B cell (primary cell): ENCODE measurements around the gene SPATA12.

ENCODE experiments used
- EZH2 ChIP-seq: IDR thresholded peaks from 2 replicates; pipeline ENCODE4 v1.6.1; 2012; ENCODE audit warnings: borderline replicate concordance, low read depth, mild to moderate bottlenecking, moderate library complexity, low read length; ENCODE audit not compliant: insufficient read depth, poor library complexity, severe bottlenecking
- TF ChIP-seq, protein P1 (sequence below): fragments of 200-600 bp; IDR thresholded peaks from one replicate; pipeline ENCODE4 v1.8.0; 2022; ENCODE audit warnings: antibody characterized with exemption, mild to moderate bottlenecking

DNA sequence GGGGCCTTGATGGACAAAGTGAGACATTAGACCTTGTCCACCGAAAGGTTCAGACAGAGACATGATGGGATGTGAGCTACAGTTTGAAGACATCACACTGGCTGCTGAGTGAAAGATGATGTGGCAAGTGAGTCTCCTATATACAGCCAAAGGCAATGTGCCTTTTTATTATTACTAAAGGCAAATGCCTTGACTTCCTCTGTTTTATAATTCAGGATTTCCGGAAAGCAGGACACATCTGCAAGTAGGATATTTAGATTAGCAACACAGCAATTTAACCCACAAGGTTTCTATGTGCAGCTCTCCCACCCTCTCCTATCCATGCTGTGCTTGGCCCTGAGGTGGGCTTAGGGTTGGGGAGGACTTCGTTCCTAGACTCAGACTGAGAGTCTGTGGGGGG lies 20.7 kb downstream of the SPATA12 start:
- TF ChIP-seq, protein P1, sequence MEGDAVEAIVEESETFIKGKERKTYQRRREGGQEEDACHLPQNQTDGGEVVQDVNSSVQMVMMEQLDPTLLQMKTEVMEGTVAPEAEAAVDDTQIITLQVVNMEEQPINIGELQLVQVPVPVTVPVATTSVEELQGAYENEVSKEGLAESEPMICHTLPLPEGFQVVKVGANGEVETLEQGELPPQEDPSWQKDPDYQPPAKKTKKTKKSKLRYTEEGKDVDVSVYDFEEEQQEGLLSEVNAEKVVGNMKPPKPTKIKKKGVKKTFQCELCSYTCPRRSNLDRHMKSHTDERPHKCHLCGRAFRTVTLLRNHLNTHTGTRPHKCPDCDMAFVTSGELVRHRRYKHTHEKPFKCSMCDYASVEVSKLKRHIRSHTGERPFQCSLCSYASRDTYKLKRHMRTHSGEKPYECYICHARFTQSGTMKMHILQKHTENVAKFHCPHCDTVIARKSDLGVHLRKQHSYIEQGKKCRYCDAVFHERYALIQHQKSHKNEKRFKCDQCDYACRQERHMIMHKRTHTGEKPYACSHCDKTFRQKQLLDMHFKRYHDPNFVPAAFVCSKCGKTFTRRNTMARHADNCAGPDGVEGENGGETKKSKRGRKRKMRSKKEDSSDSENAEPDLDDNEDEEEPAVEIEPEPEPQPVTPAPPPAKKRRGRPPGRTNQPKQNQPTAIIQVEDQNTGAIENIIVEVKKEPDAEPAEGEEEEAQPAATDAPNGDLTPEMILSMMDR, result no peak
- no peak for TF ChIP-seq EZH2
